Measurements from ENCODE around the gene ZNF557. TPM values are rescaled to one million over a fixed set of nuclear protein-coding genes. Genes with fewer than 3 reads are reported as not detected.
A peak's percentile ranks its signal among the peaks of the same experiment; 100 is the strongest.

The ZNF557 gene
- total RNA-seq, 1 donor from 2014 or later: 22.6 TPM

DNA sequence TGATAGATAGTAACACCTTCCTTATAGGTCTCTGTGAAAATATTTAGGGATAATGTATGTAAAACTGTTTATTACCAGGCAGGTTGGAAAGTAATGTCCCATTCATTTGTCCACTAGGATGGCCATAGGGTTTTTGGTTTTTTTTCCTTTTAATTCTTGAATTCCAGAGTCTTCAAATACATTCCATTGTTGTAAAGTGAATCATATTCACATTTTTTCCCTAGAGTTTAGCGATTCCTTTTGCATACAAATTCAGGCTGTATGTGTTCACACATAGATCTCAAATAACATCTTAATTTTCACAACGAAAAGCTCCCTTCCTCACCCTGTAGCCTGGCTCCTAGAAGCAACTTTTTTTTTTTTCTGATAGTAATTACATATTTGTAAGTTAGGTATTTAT lies 1.8 kb upstream of the ZNF557 start:
- H3K27me3 Mint-ChIP-seq: no peaks in the 10 kb centered on the region
- CTCF ChIA-PET: no interaction called here
- POLR2A ChIA-PET: interaction anchor here (1.1 kb wide), 1 partner anchor 455 kb away, joined by 3 read pairs; the partner anchor contains the start of gene MCOLN1
- peaks cover 17% of the 10 kb centered on the region for H3K4me1 Mint-ChIP-seq
- H3K27ac Mint-ChIP-seq: no peak overlapping the region
- H3K36me3 Mint-ChIP-seq (ENCODE audit: low read depth): peaks cover 19% of the 10 kb centered on the region
- intact Hi-C loops (cut with micrococcal nuclease): no loop called here
- ATAC-seq (ENCODE audit: low read depth): no peak
- DNase-seq: no peak
- H3K4me3 Mint-ChIP-seq: no peak overlapping the region
- TF ChIP-seq CTCF (IDR thresholded peaks at IDR 0.05): no peak
- H3K9me3 Mint-ChIP-seq: peaks cover 2% of the 10 kb centered on the region

DNA sequence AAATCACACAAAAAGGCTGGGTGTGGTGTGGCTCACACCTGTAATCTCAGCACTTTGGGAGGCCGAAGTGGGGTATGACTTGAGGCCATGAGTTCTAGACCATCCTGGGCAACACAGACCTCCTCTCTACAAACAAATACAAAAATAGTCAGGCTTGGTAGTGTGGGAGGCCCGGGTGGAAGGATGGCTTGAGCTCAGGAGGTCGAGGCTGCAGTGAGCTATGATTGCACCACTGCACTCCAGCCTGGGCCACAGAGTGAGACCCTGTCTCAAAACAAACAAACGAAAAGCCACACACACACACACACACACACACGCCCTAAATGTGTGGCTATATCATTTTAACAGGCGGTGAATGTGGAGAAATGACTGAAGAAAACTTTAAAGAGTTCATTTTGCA lies 904 bp upstream of the ZNF557 start:
- POLR2A ChIA-PET: interaction anchor here (0.5 to 2.3 kb wide), 25 partner anchors 9 to 1446 kb away, joined by 3 to 45 read pairs (median 4); partner anchors contain the start of genes ARHGEF18, KHSRP, MCOLN1 and NDUFA7
- ATAC-seq (ENCODE audit: low read depth): no peak
- H3K4me1 Mint-ChIP-seq: peaks cover 17% of the 10 kb centered on the region
- no peak for DNase-seq
- peak overlapping the region; percentile 93 for H3K4me3 Mint-ChIP-seq
- TF ChIP-seq CTCF (IDR thresholded peaks at IDR 0.05): no peak
- peaks cover 25% of the 10 kb centered on the region for H3K36me3 Mint-ChIP-seq (ENCODE audit: low read depth)
- H3K9me3 Mint-ChIP-seq: peaks cover 2% of the 10 kb centered on the region
- intact Hi-C loops (cut with micrococcal nuclease): no loop called here
- H3K27ac Mint-ChIP-seq: peak overlapping the region; percentile 92
- CTCF ChIA-PET: interaction anchor here (1.1 to 1.2 kb wide), 2 partner anchors 272 to 277 kb away, joined by 3 to 6 read pairs; no protein-coding TSS in a partner anchor
- no peaks in the 10 kb centered on the region for H3K27me3 Mint-ChIP-seq

DNA sequence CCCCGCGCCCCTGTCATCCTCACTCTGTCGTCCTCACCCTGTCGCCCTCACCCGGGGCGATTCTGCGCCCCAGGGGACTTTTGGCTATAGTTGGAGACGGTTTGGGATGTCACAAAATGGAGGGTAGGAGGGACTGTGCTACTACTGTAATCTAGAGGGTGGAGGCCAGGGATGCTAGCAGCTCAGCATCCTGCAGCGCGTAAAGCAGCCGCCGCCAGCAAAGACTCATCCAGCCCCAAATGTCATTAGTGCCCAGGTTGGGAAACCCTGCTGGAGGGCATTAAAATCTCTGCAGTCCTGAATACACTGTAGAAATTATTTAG lies 362 bp downstream of the ZNF557 start:
- Mint-ChIP-seq H3K36me3 (ENCODE audit: low read depth) (peaks cover 37% of the 10 kb centered on the region), H3K4me1 (peaks cover 17% of the 10 kb centered on the region), H3K9me3 (peaks cover 2% of the 10 kb centered on the region), H3K27me3 (no peaks in the 10 kb centered on the region), H3K27ac (peak overlapping the region; percentile 92), H3K4me3 (peak overlapping the region; percentile 93)
- no peak for TF ChIP-seq CTCF (IDR thresholded peaks at IDR 0.05)
- CTCF ChIA-PET: interaction anchor here (1.1 to 1.2 kb wide), 2 partner anchors 271 to 275 kb away, joined by 3 to 6 read pairs; no protein-coding TSS in a partner anchor
- DNase-seq (no peak), ATAC-seq (ENCODE audit: low read depth) (no peak)
- POLR2A ChIA-PET: interaction anchor here (0.6 to 2.3 kb wide), 17 partner anchors 8 to 1444 kb away, joined by 3 to 45 read pairs (median 5); partner anchors contain the start of genes ARHGEF18, KHSRP, MCOLN1 and NDUFA7
- intact Hi-C loops (cut with micrococcal nuclease): loop anchor here (1.0 kb wide), 1 partner anchor 29 kb away; no protein-coding TSS in a partner anchor

DNA sequence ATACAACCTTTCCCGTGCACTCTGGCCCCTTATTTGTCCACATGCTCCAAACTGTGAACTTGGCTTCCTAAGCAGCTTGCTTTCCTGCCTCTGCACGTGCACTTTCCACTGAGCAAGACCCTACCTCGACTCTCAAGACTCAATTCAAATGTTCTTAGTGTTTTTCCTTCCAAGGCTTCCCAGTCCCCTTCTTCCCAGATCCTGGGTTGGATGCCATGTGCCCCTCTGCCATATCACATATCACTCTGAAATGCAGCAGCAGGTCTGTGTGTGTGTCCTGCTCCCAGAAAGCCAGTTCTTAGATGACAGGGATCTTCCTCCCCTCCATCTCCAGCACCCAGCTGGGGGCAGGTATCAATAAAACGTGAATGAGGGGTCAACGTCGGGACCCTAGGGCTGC lies 3.0 kb downstream of the ZNF557 start:
- ATAC-seq (ENCODE audit: low read depth) (no peak), DNase-seq (no peak)
- TF ChIP-seq CTCF (IDR thresholded peaks at IDR 0.05): no peak
- Mint-ChIP-seq H3K27me3 (no peaks in the 10 kb centered on the region), H3K4me1 (peaks cover 17% of the 10 kb centered on the region), H3K9me3 (peaks cover 3% of the 10 kb centered on the region), H3K36me3 (ENCODE audit: low read depth) (peaks cover 62% of the 10 kb centered on the region), H3K27ac (no peak overlapping the region), H3K4me3 (peak overlapping the region; percentile 39)
- POLR2A ChIA-PET: interaction anchor here (0.7 to 0.8 kb wide), 2 partner anchors 491 to 1937 kb away, joined by 3 to 6 read pairs; no protein-coding TSS in a partner anchor
- CTCF ChIA-PET: no interaction called here
- intact Hi-C loops (cut with micrococcal nuclease): no loop called here

GRCh38 chr19:7074705-7075282 lies 5.3 kb downstream of the ZNF557 start:
- peaks cover 79% of the 10 kb centered on the region for H3K36me3 Mint-ChIP-seq (ENCODE audit: low read depth)
- H3K9me3 Mint-ChIP-seq: peaks cover 17% of the 10 kb centered on the region
- intact Hi-C loops (cut with micrococcal nuclease): no loop called here

More at GRCh38 chr19:7074705-7075282, 5.3 kb downstream of the ZNF557 start:
- POLR2A ChIA-PET: no interaction called here
- H3K27me3 Mint-ChIP-seq: no peaks in the 10 kb centered on the region
- H3K27ac Mint-ChIP-seq: no peak overlapping the region
- peaks cover 12% of the 10 kb centered on the region for H3K4me1 Mint-ChIP-seq
- H3K4me3 Mint-ChIP-seq: no peak overlapping the region
- TF ChIP-seq CTCF (IDR thresholded peaks at IDR 0.05): no peak
- CTCF ChIA-PET: no interaction called here
- DNase-seq: no peak
- ATAC-seq (ENCODE audit: low read depth): no peak
